ENCODE measurements around the gene ADD2.

The ADD2 gene

GRCh38 chr2:70719231-70719630 lies 48.8 kb downstream of the ADD2 start:
- no peak for DNase-seq (ENCODE audit: low read depth)

DNA sequence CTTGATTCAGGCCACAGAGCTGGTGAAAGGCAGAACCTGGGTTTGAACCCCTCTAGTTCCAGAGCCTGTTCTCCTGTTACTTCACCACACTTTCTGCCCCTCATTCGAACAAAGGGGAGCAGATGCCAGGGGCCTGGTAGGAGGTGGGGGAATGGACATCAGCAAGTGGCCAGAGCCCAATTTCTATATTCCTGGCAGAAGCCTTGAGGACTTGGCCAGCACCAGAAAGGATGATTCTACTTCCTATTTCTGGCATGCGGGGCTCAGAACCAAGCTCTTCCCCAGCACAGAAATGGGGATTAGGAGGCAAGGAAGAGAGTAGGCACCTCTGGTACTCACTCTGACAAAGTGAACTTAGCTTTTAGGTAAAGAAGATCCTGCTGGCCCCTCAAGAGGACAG lies 49.3 kb downstream of the ADD2 start:
- DNase-seq (ENCODE audit: low read depth) = no peak

DNA sequence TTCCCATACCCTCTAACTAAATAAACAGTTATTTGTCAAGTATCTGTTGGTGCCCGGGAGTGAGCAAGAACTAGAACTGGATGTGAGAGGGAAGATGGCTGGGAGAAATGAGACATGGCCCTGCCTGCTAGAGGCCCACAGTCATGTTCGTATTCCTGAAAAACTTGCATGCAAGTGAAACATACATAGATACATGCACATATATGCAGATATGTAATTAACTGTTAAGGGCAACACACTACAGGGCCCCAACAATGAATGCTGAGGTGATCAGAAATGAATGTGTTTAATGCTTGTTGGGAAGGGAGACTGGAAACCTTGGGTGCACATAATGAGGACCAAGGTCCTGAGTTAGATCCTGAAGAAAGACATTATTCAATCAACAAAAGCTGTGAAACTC lies 49.8 kb downstream of the ADD2 start:
- DNase-seq (ENCODE audit: low read depth) = no peak

DNA sequence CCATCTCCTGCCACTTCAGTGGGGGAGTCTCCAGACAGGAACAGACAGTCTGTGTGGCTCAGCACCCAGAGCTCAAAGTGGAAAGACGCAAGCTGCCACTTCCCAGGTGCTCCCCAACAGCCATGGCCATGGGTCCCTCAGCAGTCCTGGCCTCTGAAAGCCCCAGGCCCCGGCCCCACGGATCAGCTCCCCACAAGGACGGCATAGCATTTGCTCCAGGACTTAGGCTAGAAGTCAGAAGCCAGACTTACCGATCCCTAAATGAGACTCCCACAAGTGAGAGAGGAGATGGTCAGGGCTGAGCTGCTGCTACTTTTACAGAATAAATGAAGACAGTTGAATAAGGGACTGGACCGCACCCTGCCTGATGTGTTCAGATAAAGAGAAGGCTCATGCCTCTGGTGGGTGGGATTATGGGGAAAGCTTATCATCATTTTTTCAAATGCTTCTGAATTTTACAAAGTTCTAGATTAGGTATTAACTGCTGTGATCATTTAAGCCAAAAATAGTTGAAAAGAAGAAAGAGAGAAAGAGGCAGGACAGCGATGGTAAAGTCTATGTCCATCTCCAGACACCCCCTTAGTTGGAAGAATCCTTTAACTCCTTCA lies 50.5 kb downstream of the ADD2 start:
- no peak for DNase-seq (ENCODE audit: low read depth)

- no peak for DNase-seq (ENCODE audit: low read depth)
Measured at GRCh38 chr2:70716951-70717350, 51.0 kb downstream of the ADD2 start.

- DNase-seq (ENCODE audit: low read depth) = no peak
Measured at GRCh38 chr2:70716131-70716743, 51.8 kb downstream of the ADD2 start.

- no peak for DNase-seq (ENCODE audit: low read depth)
Measured at GRCh38 chr2:70715071-70715985, 52.7 kb downstream of the ADD2 start.

GRCh38 chr2:70714141-70714905 lies 53.7 kb downstream of the ADD2 start:
- no peak for DNase-seq (ENCODE audit: low read depth)

DNA sequence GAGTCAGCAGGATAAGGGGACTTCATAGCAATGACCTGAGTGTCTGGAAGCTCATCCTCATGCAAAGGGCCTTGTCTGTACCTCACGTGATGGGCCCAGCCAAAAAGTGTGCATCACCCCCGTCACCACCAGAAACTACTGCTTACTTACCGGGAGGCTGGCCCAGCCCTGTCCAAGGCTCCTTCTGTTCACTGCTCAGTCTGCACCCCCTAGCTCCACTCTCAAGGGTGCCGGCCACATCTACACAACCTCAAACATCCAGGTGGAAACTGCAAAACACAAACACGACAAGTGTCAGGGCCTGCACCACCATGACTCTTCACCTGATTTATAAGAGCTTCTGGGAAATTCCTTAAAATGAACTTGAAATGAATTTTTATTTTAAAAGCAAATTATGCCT lies 55.1 kb downstream of the ADD2 start:
- DNase-seq (ENCODE audit: low read depth) = no peak

- DNase-seq (ENCODE audit: low read depth) = no peak
Measured at GRCh38 chr2:70711191-70711590, 56.8 kb downstream of the ADD2 start.

GRCh38 chr2:70710038-70710690 lies 57.8 kb downstream of the ADD2 start:
- no peak for DNase-seq (ENCODE audit: low read depth)

DNA sequence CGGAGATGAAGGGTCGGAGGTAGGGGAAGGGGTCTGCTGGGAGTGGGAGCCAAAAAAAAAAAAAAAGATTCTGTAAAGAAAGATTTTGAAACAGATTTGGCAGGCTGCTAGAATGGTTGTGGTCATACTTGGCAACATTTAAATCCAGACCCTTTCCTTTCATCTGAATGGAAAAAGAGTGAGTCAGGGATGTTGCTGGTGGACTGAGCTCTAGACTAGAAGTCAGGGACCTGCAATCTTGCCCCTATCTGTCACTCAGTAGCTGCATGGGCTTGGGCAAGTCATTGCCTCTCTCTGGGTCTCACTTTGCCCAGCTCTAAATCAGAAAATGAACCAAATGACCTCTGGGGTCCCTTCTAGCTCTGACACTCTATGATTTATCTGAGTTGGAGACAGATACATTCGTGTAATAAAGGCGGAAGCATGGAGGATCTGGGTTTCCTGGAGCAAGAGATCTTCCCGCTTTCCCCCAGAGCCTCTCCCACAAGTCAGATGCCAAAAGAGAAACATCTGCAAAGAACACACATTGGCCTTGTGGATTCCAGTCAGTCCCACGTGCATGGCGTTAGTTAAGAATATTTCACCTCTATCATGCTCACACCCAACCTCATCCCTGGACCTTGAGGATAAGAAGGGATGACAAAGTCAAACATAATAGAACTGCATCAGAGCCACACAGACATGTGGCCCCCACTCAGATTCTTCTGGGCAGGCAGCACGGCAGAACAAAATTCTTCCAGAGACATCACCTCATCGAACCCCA lies 58.5 kb downstream of the ADD2 start:
- no peak for DNase-seq (ENCODE audit: low read depth)

- DNase-seq (ENCODE audit: low read depth) = no peak
Measured at GRCh38 chr2:70708376-70709199, 59.4 kb downstream of the ADD2 start.

- no peak for DNase-seq (ENCODE audit: low read depth)
Measured at GRCh38 chr2:70707706-70708105, 60.3 kb downstream of the ADD2 start.

- DNase-seq (ENCODE audit: low read depth) = no peak
Measured at GRCh38 chr2:70706026-70706795, 61.8 kb downstream of the ADD2 start.

DNA sequence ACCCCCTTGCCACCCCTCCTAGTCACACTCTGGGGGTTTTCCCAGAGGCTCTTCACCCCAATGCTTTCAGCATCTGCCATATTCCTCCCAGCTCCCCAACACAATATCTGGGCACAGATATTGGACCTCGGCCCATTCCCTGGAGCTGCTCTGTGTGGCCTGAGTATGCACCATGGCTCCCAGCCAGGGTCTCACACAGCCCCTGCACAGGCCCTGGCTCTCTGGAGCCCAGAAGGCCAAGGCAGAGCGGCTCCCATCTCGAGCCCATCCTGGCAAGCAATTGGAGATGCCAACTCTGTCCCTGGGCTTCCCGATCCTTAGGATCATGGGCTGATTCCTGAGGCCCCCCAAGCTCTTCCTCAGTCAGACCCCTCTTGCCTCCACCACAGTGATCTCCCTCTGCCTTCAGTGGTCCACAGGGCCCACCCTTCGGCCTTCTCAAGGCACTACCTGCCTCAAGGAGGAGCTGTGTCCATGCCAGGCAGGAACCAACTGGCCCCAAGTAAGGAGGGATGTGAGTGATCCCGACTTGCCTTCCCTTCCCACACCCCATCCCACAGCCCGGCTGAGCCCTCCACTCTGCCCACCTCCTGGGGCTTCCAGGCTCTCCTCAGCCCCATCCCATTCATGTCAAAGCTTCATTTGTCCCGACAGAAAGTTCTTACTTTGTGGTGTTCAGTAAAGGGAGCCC lies 62.7 kb downstream of the ADD2 start:
- DNase-seq (ENCODE audit: low read depth) = no peak

DNA sequence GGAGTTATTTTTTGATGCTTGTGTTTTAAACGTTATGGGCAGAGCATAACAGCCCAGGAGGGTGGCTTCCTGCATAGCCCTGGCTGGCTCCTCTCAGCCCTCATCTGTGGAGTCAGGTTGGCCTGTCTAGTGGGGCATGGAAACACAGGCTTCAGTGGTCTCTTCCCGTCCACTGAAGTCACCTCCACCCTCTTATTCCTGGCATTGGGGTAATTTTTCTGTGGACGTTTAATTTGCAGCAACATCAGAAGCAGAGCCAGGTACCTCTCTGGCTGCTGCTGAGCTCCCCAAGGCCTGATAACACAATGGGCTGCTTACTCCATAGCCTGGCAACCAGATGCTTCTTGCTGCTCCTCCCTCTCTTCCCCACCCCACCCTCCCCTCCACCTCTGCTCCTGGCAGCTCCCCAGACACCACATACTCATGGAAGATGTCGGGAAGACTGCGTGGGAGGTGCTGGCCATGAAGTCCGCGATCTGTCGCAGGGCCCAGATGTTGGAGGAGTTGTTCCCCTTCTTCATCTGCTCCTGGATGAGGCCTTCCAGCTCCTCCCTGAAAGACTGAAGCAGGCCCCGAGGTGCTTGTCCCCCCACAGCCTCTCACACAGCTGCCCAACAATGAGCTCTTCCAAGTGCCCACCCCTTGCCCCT lies 64.0 kb downstream of the ADD2 start:
- DNase-seq (ENCODE audit: low read depth) = no peak

DNA sequence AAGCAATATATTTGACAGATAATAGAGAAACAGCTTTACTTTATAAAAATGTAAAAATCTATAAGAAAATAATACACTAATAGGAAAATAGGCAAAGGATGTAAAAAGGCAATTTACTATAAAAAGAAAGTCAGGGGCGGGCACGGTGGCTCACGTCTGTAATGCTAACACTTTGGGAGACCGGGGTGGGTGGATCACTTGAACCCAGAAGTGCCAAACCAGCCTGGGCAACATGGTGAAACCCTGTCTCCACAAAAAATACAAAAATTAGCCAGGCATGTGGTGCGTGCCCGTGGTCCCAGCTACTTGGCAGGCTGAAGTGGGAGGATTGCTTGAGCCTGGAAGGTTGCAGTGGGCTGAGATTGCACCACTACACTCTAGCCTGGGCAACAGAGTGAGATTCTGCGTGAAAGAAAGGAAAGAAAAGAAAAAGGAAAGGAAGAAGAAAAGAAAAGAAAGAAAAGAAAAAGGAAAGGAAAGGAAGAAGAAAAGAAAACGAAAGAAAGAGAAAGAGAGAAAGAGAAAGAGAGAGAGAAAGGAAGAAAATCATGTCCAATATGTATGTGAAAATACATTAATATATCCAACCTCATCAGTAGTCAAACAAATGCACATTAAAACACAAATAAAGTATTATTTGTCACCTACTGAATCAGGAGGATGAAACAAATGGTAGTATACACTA lies 65.1 kb downstream of the ADD2 start:
- no peak for DNase-seq (ENCODE audit: low read depth)

Measured in stimulated activated CD8-positive, alpha-beta memory T cell treated with anti-CD3 and anti-CD28 coated beads, Interleukin-15, amount 100 ng/mL, for 24 hours (primary cell).